Cardiac fibroblast (primary cell): Measurements from ENCODE around the gene STARD3.

Source experiments
- DNase-seq, 2 donors: peaks; one replicate each; pipeline versions ENCODE4 v3.0.0 to v3.0.0-alpha.2; 2010; ENCODE audit warnings: low read depth in 2 of 2
- H3K4me3 ChIP-seq, 2 donors: replicated peaks in 1 of 2; 1 replicate in 1 of 2; 2 replicates in 1 of 2; pipeline ENCODE4 v1.5.1; 2011; ENCODE audit warnings: low read depth in 2 of 2, low read length in 2 of 2, mild to moderate bottlenecking in 2 of 2, moderate library complexity in 1 of 2
- CTCF ChIP-seq: IDR thresholded peaks from one replicate; pipeline ENCODE4 v1.5.1; 2011; ENCODE audit warnings: low read depth, mild to moderate bottlenecking, low read length, inconsistent platforms

The STARD3 gene

GRCh38 chr17:39608142-39608981 lies 28.6 kb upstream of the STARD3 start:
- TF ChIP-seq CTCF = no peak
- H3K4me3 ChIP-seq = no peak overlapping the region

GRCh38 chr17:39609416-39610025 lies 27.4 kb upstream of the STARD3 start:
- no peak for TF ChIP-seq CTCF
- DNase-seq = no peak

More at GRCh38 chr17:39608142-39608981, 28.6 kb upstream of the STARD3 start:
- no peak for DNase-seq

GRCh38 chr17:39611401-39612112 lies 25.4 kb upstream of the STARD3 start:
- TF ChIP-seq CTCF = no peak
- DNase-seq = no peak
- H3K4me3 ChIP-seq = no peak overlapping the region

More at GRCh38 chr17:39609416-39610025, 27.4 kb upstream of the STARD3 start:
- no peak overlapping the region for H3K4me3 ChIP-seq

GRCh38 chr17:39612291-39612894 lies 24.6 kb upstream of the STARD3 start:
- DNase-seq = no peak
- no peak for TF ChIP-seq CTCF
- no peak overlapping the region for H3K4me3 ChIP-seq

DNA sequence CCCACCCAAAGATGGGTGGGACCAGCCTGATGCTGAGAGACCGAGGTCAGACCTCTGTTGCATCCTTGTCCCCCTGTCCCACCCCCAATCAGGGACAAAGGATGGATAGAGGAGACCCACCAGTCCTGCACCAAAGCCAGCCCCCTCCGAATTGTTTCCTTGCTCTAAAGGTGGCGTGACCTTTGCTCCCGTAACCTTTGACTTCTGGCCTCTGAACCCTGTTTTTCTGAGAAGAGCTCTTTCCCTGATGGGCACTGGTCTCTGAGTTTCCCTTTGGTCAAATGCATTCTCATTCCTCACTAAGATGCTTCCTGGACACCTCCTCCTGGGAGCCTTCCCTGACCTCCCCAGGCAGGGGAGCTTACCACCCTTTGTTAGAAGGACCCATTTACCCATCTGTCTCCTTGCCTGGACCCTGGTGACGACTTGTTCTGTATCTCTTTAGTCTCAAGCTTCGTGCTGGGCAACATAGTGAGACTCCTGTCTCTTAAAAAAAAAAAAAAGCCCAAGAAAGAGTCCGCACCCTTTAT lies 23.9 kb upstream of the STARD3 start:
- H3K4me3 ChIP-seq = no peak overlapping the region
- no peak for TF ChIP-seq CTCF
- DNase-seq = no peak

DNA sequence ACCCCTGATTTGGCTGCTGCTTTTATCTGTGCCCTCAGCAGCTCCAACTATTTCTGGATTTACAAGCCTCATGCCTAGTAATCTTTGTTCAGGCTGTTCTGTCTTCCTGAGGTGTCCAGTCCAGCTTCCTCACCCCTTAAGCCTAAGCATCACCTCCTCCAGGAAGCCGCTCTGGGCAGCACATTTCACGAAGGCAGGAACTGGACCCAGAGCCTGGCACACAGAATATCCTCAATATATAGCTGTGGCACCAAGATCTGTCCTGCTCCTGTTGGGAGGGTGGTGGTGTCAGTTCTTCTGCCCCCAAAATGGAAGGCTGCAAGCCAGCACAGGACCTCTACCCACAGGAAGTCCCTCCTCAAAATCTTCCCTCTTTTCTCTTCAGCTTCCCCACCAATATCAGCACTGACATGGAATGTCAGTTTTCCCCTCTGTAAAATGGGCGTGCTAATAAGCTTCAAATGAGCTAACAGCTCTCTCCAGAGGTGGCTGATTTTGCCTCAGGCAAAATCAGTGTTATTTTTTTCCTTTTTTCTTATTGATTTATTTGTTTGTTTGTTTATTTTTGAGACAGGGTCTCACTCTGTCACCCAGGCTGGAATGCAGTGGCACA lies 22.3 kb upstream of the STARD3 start:
- no peak for TF ChIP-seq CTCF
- no peak overlapping the region for H3K4me3 ChIP-seq
- no peak for DNase-seq
